HG03025 (cell line): ENCODE results near the gene CCND1.
"Not testable (repeated sequence)": the region's sequence is repeated elsewhere in the genome, so short reads cannot be mapped to it uniquely, and the experiment has no call there.

Source experiments
- ATAC-seq: cut with Tn5 transposase; IDR thresholded peaks from one replicate; pipeline ENCODE4 v1.9.1; 2021; ENCODE audit warnings: mild to moderate bottlenecking, moderate library complexity; ENCODE audit not compliant: unreplicated experiment, low FRiP score

The CCND1 gene

DNA sequence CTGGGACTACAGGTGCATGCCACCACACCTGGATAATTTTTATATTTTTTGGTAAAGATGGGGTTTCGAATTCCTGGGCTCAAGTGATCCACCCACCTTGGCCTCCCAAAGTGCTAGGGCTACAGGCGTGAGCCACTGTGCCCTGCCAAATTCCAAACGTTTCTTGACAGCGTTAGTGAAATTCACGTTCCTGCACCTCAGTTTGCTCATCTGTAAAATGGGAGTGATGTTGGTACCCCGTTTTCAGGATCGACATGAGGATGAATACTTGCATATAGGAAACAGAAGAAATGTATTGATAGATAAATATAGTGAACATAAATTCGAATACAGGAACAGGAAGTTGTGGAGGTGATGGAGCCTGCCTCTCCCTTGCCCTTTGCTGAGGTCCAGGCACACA lies 44.4 kb downstream of the CCND1 start:
- no peak for ATAC-seq

DNA sequence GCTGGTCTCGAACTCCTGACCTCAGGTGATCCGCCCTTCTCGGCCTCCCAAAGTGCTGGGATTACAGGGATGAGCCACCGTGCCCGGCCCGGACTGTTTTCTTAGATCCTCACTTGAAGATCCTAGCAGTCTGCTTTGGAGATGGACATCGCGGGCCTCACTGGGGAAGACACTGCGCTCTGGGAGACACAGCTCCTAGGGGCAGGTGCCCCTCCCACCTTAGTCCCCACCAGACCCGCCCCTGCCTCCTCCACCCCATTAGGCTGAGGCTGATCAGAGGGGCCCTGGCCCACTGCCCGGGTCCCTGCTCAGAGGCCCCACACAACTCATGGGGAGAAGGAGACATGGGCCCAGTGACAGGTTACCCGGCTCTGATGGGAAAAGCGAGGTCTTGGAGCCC lies 45.5 kb downstream of the CCND1 start:
- no peak for ATAC-seq

DNA sequence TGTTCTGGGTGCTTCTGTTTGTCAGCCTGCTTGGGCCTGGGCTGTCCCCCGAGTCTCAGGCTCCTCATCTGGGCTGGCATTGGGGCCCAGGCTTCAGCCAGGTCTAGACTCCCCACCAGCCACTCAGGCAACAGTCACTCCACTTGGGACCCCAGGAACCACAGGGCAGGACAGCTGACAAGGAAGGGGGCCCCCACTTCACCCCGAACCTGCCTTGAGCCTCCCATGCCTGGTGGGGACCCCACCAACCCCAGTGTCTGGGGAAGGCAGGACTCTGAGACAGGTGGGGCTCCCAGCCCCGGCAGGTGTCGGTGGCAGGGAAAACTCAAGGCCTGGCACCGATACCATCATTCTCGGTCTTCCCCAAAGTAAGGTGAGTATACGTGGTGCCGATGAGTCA lies 45.9 kb downstream of the CCND1 start:
- ATAC-seq = no peak

DNA sequence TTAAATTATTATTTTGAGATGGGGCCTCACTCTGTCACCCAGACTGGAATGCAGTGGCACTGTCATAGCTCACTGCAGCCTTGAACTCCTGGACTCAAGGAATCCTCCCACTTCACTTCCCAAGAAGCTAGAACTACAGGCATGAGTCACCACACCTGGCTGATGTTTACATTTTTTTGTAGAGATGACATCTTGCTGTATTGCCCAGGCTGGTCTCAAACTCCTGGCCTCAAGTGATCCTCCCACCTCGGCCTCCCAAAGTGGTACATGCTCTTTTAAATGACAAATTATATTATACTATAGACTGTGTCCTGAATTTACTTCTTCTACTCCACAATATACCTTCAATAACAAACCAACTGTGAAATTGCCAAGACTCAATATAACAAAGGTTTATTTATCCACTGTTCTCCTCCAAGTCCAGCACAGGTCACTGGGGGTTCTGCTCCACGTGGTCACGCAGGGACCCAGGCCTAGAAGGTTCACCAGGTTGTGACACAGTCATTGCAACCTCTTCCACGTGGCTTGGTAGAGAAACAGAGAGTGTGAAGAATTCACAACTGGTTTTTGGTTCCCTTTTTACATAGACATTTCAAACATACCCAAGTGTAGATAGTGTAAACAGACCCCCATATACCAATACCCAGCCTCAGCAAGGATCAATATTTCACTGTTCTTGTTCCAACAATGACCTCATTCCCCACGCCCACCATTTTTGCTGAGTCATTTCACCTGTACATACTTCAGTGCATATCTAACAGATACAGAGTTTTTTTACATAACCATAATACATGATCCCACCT lies 47.2 kb downstream of the CCND1 start:
- ATAC-seq = not testable (repeated sequence)

DNA sequence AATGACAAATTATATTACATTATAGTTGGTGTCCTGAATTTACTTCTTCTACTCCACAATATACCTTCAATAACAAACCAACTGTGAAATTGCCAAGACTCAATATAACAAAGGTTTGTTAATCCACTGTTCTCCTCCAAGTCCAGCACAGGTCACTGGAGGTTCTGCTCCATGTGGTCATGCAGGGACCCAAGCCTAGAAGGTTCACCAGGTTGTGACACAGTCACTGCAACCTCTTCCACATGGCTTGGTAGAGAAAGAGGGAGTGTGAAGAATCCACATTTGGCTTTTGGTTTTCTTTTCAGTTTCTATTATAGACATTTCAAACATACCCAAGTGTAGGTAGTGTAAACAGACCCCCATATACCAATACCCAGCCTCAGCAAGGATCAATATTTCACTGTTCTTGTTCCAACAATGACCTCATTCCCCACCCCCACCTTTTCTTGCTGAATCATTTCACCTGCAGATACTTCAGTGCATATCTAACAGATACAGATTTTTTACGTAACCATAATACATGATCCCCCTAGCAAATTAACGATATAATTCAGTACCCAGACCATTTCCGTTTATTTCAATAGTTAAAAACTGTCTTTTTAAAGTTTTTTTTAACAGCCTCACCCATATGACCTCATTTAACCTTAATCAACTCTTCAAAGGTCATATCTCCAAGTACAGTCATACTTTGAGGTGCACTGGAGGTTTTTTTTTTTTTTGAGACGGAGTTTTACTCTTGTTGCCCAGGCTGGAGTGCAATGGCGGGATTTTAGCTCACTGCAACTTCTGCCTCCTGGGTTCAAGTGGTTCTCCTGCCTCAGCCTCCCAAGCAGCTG lies 48.7 kb downstream of the CCND1 start:
- ATAC-seq = no peak

DNA sequence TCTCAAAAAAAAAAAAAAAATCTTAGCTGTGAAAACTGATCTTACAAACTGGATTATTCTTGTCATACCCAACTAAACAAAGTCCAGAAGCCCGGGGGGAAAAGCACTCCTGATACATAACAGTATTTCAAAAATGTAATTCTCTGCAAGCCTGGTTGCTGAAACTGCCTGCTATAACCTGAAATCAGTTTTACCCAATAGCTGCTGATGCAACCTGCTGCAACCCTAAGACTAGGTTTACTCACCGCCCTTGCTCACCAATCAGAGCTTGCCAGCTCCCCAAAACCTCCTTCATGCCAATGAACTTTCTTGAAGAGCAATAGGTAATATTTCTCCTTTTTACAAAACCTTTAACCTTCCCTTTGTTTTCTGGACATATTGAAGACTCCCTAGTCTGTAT lies 50.5 kb downstream of the CCND1 start:
- no peak for ATAC-seq

DNA sequence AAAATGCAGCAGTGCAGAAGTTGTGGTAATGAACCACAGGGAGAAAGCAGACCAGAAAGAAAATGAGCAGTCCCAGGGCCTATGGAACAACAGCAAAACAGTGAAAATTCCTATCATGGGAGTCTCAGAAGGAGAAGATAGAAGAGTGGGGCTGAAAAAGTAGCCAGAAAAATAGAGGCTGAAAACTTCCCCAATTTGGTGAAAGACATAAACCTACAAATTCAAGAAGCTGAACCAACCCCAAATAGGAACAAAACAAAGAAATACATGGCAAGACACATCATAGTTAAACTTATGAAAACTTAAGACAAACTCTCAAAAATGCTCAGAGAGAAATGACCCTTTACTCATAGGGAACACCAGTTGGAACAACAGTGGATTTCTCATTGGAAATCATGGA lies 51.5 kb downstream of the CCND1 start:
- no peak for ATAC-seq

DNA sequence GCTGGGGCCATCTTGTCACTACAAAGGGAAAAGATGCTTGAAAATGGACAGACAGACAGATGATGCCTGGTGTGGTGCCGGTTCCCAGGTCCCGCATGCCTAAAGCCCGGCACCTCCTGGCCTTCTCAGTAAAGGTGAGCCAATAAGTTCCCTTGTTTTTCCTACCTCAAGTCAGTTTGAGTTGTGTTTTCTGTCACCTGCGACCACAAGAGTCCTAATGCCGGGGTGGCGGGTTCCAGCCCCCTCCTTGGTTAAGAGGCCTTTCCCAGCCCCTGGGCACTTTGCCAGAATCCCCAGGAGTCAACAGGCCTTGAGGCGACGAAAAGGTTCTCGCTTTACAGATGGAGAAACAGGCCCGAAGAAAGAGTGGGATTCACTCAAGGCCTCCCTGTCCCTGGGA lies 53.8 kb downstream of the CCND1 start:
- no peak for ATAC-seq

DNA sequence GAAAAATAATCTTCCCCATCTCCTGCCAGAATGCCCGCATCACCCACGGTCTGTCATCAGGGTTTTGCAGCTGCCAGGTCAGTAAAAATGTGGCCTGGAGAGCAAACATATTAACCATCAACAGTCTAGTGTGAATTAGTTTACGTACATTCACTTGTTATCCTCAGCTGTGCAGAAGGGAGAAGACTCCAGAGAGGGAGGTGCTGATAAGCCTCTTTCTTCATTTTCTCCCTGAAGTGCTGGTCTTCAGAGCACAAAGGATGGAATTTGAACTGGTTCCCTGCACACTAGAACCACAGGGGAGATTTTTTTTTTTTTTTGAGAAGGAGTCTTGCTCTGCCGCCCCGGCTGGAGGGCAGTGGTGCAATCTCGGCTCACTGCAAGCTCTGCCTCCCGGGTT lies 54.6 kb downstream of the CCND1 start:
- ATAC-seq = no peak

DNA sequence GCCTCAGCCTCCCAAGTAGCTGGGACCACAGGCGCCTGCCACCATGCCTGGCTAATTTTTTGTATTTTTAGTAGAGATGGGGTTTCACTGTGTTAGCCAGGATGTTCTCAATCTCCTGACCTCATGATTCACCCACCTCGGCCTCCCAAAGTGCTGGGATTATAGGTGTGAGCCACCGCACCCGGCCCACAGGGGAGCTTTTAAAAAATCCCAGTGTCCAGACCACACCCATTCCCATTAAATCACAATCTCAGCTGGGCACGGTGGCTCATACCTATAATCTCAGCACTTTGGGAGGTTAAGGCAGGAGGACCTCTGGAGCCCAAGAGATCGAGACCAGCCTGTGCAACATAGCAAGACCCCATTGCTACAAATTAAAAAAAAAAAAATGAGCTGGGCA lies 55.0 kb downstream of the CCND1 start:
- ATAC-seq = not testable (repeated sequence)

DNA sequence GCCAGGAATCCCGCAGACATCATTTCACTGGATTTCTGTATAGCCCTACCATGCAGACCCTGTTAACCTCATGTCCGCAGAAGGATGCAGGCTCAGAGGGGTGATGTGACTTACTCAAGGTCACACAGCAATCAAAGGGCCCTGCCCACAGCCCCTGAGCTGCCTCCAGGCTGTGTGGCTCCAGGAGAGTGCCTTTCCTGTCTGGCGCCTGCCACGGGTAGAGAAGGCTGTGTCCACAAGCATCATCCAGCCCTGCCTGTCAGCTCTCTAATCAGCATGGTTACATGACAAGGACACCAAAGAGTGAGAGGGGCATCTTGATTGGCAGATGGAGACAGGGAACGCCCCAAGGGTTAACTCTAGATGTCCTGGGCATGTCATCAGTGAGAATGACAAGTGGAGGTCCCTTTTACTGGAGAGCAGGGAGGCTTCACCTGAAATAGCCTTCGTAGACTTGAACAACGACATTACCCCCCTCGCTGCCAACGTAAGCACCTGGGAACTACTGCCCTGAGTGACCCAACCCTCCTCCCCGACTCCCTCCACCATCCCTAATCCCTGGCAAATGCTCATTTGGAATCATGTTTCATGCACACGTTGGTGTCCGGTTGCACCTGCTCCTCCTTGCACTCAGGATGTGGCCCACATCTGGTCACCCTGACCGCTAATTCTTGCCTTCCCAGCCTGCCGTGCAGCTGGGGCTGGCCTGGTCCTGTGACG lies 56.0 kb downstream of the CCND1 start:
- ATAC-seq = no peak

DNA sequence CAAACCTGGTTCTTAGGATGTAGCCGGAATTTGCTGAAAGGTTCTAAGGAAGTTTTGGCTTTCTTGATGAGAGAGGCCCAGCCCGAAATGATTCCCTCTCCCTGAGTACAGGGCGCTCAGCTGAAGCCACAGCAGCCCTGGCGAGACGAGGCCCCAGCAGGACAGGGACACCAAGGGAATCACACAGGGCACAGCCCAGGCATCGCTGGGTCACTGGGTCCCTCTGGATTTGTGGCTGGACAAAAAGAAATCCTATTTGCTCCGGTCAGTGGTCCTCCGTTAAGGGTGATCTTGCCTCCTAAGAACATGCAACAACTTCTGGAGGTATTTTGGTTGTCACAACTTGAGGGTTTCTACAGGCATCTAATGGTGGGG lies 56.5 kb downstream of the CCND1 start:
- ATAC-seq = no peak

DNA sequence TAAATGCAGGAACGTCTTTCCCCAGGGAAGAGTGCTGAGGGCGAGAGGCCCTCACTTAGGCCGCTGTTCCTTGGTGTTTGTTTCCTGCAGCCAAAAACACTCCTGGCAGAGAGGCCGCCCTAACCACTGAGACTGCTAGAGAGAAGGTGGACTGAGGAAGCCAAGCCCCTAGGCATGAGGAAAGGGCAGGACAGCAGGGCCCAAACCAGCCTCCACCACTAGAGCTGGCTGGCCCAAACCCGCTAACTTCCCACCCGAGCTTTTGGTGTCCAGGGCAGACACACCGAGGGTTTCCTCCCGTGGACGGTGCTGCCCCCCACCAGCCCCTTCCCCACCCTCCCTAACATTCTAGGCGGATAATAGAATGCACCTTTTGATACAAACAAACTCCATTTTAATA lies 56.9 kb downstream of the CCND1 start:
- ATAC-seq = no peak

DNA sequence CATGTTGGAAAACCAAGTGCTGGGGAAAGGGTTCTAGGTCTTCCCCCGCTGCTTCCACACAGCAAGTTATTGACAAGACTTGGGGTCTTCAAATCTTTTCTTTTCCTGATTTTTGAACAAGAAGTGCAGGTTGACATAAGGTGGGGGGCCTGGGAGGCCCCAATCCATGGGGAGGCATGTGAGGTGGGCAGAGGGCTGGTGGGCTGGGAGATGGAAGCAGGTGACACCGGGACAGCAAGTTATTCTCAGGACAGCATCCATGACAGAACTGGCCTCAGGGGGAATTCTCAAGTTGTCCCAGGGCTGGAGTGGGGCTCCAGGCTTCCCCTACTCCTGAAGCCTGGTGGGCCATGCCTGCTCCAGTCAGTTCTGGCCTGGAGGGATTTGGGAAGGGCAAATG lies 57.4 kb downstream of the CCND1 start:
- ATAC-seq = no peak

DNA sequence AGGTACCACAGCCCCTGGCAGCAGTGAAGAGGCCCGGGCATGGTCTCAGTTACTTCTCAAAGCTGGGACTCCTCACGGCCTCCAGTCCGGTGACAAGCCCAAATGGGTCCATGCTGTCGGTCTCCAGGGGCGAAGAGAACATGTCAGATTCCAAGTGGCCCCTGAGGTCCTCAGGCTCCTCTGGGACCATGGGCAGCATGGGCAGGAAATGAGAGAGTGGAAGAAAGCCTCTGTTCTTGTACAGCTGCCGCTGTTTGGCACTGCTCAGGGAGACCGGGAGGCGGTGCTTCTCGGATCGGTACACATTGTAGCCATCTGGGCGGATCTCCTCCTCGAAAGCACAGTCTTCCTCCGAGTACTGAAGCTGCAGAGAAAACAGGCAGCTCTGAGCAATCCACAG lies 58.3 kb downstream of the CCND1 start:
- no peak for ATAC-seq

DNA sequence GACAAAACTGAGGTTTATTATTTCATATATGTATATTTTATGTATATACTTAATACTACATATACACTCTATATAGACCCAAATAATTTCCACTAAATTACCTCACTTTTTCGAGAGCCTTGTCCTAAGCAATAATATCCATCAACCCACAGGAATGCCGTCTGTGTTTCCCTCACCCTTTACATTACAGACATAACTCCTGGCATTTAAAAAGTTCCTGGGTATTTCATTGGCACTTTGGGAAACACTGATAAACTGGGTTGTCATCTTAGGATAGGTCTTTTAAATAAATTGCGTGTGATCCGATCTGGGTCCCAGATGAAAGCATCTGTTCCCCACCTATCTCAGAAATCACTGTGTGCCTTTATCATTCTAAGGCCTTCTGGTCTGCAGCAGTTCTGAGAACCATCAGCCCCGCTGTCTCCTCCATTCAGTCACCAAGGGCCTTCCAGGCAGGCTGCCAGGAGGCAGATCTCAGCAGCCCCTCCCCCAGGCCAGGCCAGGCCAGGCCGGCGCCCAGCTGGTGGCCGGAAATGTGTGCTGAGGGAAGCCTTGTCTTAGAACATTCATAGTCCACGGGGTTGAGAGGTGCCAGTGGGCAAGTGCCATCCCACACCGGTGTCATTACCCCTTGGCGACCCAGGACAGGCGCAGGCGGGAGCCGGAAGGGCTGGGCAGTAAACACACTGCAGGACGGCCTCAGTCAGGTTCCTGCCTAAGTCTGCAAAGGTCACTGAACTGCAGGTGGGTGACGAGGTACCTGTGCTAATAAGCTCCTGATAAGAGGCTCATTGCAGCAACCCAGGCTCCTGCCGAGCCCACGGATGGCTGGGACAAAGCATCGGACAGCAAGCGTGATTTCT lies 59.6 kb downstream of the CCND1 start:
- no peak for ATAC-seq

DNA sequence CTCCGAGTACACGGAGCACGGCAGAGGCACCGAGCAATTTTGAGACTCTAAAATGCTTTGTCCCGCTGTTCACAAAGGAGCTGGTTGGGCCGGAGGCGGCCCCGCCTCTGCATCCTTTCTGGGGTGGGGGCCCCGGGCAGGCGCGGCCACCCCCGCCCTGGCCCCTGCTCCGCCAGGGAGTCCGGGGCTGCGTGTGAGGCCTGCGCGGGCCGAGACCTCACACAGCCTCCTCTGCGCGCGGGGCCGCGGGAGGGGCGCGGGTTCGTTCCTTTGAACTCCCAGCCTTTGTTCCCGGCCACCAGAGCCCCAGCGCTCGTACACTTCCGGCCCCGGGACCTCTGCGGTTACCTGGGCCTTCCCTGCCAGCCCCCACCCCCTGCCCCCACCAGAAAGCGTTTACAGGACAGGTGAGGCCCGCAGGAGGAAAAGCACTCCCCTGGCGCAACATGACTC lies 61.3 kb downstream of the CCND1 start:
- no peak for ATAC-seq

DNA sequence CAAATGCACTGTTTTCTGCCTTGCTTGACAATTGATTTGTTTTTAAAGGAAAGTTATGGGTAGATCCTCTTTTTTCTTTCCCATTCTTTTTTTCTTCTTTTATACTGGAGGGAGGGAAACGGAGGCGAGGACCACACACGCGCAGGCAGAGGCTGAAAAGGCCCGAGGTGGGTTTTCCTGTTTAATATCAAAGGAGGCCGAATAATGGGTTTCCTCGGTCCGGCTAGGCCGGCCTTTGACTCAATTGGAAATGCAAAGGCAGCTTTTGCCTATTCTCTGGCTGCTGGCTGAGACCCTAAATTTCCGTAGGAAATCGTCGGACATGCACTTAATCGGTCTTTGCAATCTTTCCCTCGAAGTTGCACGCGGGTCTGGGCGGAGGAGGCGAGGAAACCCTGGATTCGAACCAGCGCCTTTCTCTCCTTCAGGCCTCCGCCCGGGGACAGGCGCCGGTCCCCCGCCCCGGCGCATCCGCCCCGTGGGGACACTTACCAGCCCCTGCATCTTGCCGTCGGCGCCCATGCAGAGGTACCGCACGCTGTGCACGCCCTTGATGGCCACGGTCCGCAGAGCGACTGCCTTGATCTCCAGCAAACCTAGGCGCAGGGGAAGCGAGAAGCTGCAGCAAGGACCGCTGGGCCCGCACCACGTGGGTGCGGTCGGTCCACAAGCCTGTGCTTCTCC lies 62.0 kb downstream of the CCND1 start:
- ATAC-seq = no peak

DNA sequence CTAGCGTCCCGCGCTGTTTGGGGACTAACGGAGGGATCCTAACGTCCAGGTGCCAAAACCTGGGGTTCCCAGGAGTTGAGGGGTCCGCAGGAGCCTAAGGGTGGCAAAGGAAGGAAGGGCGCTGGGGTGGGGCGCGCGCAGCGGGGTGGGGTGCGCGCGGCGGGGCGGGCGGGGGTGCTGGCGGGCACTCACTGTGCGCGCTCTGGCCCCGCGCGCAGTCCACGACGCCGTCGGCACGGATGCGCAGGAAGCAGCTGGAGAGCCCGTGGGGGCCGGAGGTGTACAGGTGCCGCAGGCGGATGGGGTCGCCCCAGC lies 62.5 kb downstream of the CCND1 start:
- ATAC-seq = no peak
